GM23338 (cell line): ENCODE measurements around the gene SOD2. TPM values are rescaled to one million over a fixed set of nuclear protein-coding genes. Genes with fewer than 3 reads are reported as not detected.

ENCODE experiments used
- ATAC-seq: fragments of 200-7000 bp; cut with Tn5 transposase; 3 replicates; pipeline ENCODE4 v1.9.1; 2020
- DNase-seq: peaks from one replicate; pipeline ENCODE4 v3.0.0-alpha.2; 2015; ENCODE audit warnings: low spot score
- H2AFZ ChIP-seq: fragments of 200-600 bp; sonication (generic); 2 replicates; pipeline ENCODE4 v1.8.0; 2016; ENCODE audit warnings: antibody characterized with exemption, mild to moderate bottlenecking, moderate library complexity
- H3F3A ChIP-seq: fragments of 200-600 bp; sonication (generic); replicated peaks from 2 replicates; pipeline ENCODE4 v1.8.0; 2017; ENCODE audit warnings: antibody characterized with exemption, mixed run types, low read depth
- H3K27ac ChIP-seq: fragments of 200-600 bp; sonication (generic); 2 replicates; pipeline ENCODE4 v1.6.1; 2016; ENCODE audit warnings: low read depth
- H3K27me3 ChIP-seq: fragments of 200-600 bp; sonication (generic); 2 replicates; pipeline ENCODE4 v1.8.0; 2016; ENCODE audit warnings: mild to moderate bottlenecking, mixed run types, moderate library complexity; ENCODE audit not compliant: insufficient read depth
- H3K36me3 ChIP-seq: fragments of 200-600 bp; sonication (generic); 2 replicates; pipeline ENCODE4 v1.8.0; 2016; ENCODE audit warnings: mild to moderate bottlenecking; ENCODE audit not compliant: insufficient read depth
- H3K4me1 ChIP-seq: fragments of 200-600 bp; sonication (generic); 2 replicates; pipeline ENCODE4 v1.8.0; 2016; ENCODE audit warnings: mild to moderate bottlenecking, moderate library complexity; ENCODE audit not compliant: insufficient read depth
- H3K4me2 ChIP-seq: fragments of 200-600 bp; sonication (generic); 2 replicates; pipeline ENCODE4 v1.7.1; 2017; ENCODE audit warnings: mixed run types
- H3K4me3 ChIP-seq: fragments of 200-600 bp; sonication (generic); 2 replicates; pipeline ENCODE4 v1.6.1; 2016; ENCODE audit warnings: mixed run types
- H3K79me2 ChIP-seq: fragments of 200-600 bp; sonication (generic); replicated peaks from 2 replicates; pipeline ENCODE4 v1.8.0; 2017; ENCODE audit warnings: mild to moderate bottlenecking; ENCODE audit not compliant: insufficient read depth
- H3K9me2 ChIP-seq: fragments of 200-600 bp; sonication (generic); 2 replicates; pipeline ENCODE4 v1.8.0; 2017; ENCODE audit not compliant: insufficient read depth
- H4K20me1 ChIP-seq: fragments of 200-600 bp; sonication (generic); replicated peaks from 2 replicates; pipeline ENCODE4 v1.8.0; 2017; ENCODE audit warnings: mild to moderate bottlenecking; ENCODE audit not compliant: insufficient read depth
- H3K27ac Mint-ChIP-seq: 2 replicates; pipeline ENCODE4 v1.8.0; 2020; ENCODE audit warnings: inconsistent platforms, mild to moderate bottlenecking, moderate library complexity, mixed read lengths
- H3K27me3 Mint-ChIP-seq: 3 replicates; pipeline ENCODE4 v1.8.0; 2022; ENCODE audit warnings: low read depth, mild to moderate bottlenecking, moderate library complexity, mixed read lengths, inconsistent platforms; ENCODE audit not compliant: insufficient read depth, poor library complexity
- H3K36me3 Mint-ChIP-seq: 3 replicates; pipeline ENCODE4 v1.8.0; 2021; ENCODE audit warnings: low read depth, mild to moderate bottlenecking, inconsistent platforms, moderate library complexity, mixed read lengths
- H3K4me1 Mint-ChIP-seq: 3 replicates; pipeline ENCODE4 v1.8.0; 2020; ENCODE audit warnings: mild to moderate bottlenecking, inconsistent platforms, mixed read lengths
- H3K4me3 Mint-ChIP-seq: 3 replicates; pipeline ENCODE4 v1.8.0; 2021; ENCODE audit warnings: moderate library complexity, mild to moderate bottlenecking, inconsistent platforms, mixed read lengths
- H3K9me3 Mint-ChIP-seq: 3 replicates; pipeline ENCODE4 v1.8.0; 2020; ENCODE audit warnings: moderate library complexity, mild to moderate bottlenecking, inconsistent platforms, mixed read lengths
- CREB1 ChIP-seq: fragments of 250-450 bp; sonication (Bioruptor Pico); IDR thresholded peaks from 2 replicates; pipeline ENCODE4 v1.5.0; 2020; ENCODE audit warnings: low read depth, mild to moderate bottlenecking, moderate library complexity
- CTCF ChIP-seq, 2 experiments: fragments of 200-600 bp in 1 of 2; sonication (generic) in 1 of 2; conservative IDR thresholded peaks; 2 replicates each; pipeline versions ENCODE4 v1.5.1 to v1.6.1; 2016 to 2017; ENCODE audit warnings: antibody characterized with exemption in 2 of 2, low read depth in 2 of 2, mild to moderate bottlenecking in 2 of 2, moderate library complexity in 1 of 2
- EZH2 ChIP-seq: fragments of 200-600 bp; sonication (generic); IDR thresholded peaks from one replicate; pipeline ENCODE4 v1.8.0; 2017; ENCODE audit warnings: antibody characterized with exemption, mild to moderate bottlenecking, low read depth; ENCODE audit not compliant: unreplicated experiment
- EZH2phosphoT487 ChIP-seq: fragments of 200-600 bp; sonication (generic); IDR thresholded peaks from one replicate; pipeline ENCODE4 v1.8.1; 2018; ENCODE audit warnings: antibody characterized with exemption; ENCODE audit not compliant: unreplicated experiment
- JUNB ChIP-seq: IDR thresholded peaks from one replicate; pipeline ENCODE4 v1.6.1; 2016; ENCODE audit warnings: antibody characterized with exemption; ENCODE audit not compliant: unreplicated experiment
- NANOG ChIP-seq: IDR thresholded peaks from 2 replicates; pipeline ENCODE4 v1.6.1; 2016; ENCODE audit warnings: antibody characterized with exemption, borderline replicate concordance
- POLR2AphosphoS5 ChIP-seq: IDR thresholded peaks from 2 replicates; pipeline ENCODE4 v1.6.1; 2016; ENCODE audit warnings: antibody characterized with exemption, low read depth
- STAT1 ChIP-seq: IDR thresholded peaks from one replicate; pipeline ENCODE4 v1.6.1; 2016; ENCODE audit warnings: antibody characterized with exemption; ENCODE audit not compliant: unreplicated experiment
- ZNF114 ChIP-seq: fragments of 250-450 bp; sonication (Bioruptor Pico); IDR thresholded peaks from 2 replicates; pipeline ENCODE4 v1.5.0; 2020; ENCODE audit warnings: mild to moderate bottlenecking, moderate library complexity
- ZNF331 ChIP-seq: fragments of 250-450 bp; sonication (Bioruptor Pico); IDR thresholded peaks from 2 replicates; pipeline ENCODE4 v1.5.0; 2020; ENCODE audit warnings: low read depth, mild to moderate bottlenecking, moderate library complexity
- polyA plus RNA-seq: library from polyadenylated mRNA; unstranded; fragments of >200 nt; fragmentation: Nextera tagmentation; extraction: Ambion mirVana; gene quantifications from 2 replicates; pipeline ENCODE4 v1.2.1, GENCODE V29; 2016
- total RNA-seq: library from RNA; depleted of rRNA; stranded (reverse); fragments of >200 nt; shearing (Covaris generic); gene quantifications from 2 replicates; pipeline ENCODE4 v1.2.3, GENCODE V29; 2014
- TF ChIP-seq, protein P1 (sequence below): IDR thresholded peaks from one replicate; pipeline ENCODE4 v1.6.1; 2018; ENCODE audit warnings: antibody characterized with exemption; ENCODE audit not compliant: unreplicated experiment
- TF ChIP-seq, protein P2 (sequence below): IDR thresholded peaks from 2 replicates; pipeline ENCODE4 v1.6.1; 2016; ENCODE audit warnings: antibody characterized with exemption

The SOD2 gene
- total and polyA plus RNA-seq, 2 experiments from 2014 or later: 44.1 to 73.0 TPM

- TF ChIP-seq ZNF331 (no peak), ZNF114 (CRISPR knock-in tag) (no peak), NANOG (no peak), POLR2AphosphoS5 (no peak), CREB1 (CRISPR knock-in tag) (no peak), STAT1 (no peak), EZH2phosphoT487 (no peak), CTCF (conservative IDR thresholded peaks at IDR 0.05; ENCODE audit: low read depth in 2 of 2) (no peak), EZH2 (no peak)
- TF ChIP-seq, protein P1, sequence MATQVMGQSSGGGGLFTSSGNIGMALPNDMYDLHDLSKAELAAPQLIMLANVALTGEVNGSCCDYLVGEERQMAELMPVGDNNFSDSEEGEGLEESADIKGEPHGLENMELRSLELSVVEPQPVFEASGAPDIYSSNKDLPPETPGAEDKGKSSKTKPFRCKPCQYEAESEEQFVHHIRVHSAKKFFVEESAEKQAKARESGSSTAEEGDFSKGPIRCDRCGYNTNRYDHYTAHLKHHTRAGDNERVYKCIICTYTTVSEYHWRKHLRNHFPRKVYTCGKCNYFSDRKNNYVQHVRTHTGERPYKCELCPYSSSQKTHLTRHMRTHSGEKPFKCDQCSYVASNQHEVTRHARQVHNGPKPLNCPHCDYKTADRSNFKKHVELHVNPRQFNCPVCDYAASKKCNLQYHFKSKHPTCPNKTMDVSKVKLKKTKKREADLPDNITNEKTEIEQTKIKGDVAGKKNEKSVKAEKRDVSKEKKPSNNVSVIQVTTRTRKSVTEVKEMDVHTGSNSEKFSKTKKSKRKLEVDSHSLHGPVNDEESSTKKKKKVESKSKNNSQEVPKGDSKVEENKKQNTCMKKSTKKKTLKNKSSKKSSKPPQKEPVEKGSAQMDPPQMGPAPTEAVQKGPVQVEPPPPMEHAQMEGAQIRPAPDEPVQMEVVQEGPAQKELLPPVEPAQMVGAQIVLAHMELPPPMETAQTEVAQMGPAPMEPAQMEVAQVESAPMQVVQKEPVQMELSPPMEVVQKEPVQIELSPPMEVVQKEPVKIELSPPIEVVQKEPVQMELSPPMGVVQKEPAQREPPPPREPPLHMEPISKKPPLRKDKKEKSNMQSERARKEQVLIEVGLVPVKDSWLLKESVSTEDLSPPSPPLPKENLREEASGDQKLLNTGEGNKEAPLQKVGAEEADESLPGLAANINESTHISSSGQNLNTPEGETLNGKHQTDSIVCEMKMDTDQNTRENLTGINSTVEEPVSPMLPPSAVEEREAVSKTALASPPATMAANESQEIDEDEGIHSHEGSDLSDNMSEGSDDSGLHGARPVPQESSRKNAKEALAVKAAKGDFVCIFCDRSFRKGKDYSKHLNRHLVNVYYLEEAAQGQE: no peak
Measured at GRCh38 chr6:159715166-159715565, 22.1 kb upstream of the SOD2 start (continued).

DNA sequence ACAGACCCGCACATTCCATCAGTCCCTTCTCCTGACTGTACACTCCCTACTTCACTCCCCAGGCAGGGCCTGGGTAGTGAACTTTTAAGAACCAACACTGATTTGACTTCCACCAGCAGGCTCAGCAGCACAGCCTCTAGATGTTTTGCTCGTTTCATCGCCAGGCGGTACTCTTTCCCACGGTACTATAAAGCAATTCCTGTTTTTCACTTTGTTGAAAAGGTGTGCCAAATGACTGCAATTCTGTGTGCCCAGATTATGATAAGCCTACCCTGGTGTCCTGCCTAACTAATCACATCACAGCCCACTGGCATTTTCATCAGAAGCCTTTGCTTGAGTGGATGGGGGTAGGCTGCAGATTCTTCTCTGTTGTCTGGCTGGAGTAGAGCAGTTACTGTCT, 21.4 kb upstream of the SOD2 start:
- Mint-ChIP-seq H3K4me1 (no peaks in the 10 kb centered on the region), H3K9me3 (peaks cover 5% of the 10 kb centered on the region; the same call in 2 of the 3 replicates), H3K36me3 (no peaks in the 10 kb centered on the region; the same call in 2 of the 3 replicates), H3K27ac (no peak overlapping the region), H3K4me3 (no peak overlapping the region), H3K27me3 (peaks cover 3% of the 10 kb centered on the region)
- H3K79me2 ChIP-seq: 0 out of 2 replicates have a peak, but pooled peaks cover 6% of the 10 kb centered on the region
- DNase-seq: no peak
- no peaks in the 10 kb centered on the region for H3K4me1 ChIP-seq
- no peaks in the 10 kb centered on the region for H3K36me3 ChIP-seq
- ATAC-seq: no peak
- H3K27ac ChIP-seq: no peak overlapping the region
- H3K4me3 ChIP-seq: no peak overlapping the region
- no peaks in the 10 kb centered on the region for H4K20me1 ChIP-seq
- no peak overlapping the region for H3K4me2 ChIP-seq
- no peaks in the 10 kb centered on the region for H3F3A ChIP-seq
- no peak overlapping the region for H2AFZ ChIP-seq
- no peaks in the 10 kb centered on the region for H3K9me2 ChIP-seq
- TF ChIP-seq STAT1 (no peak), ZNF331 (no peak), CREB1 (CRISPR knock-in tag) (no peak), JUNB (no peak), CTCF (conservative IDR thresholded peaks at IDR 0.05; ENCODE audit: low read depth in 2 of 2) (no peak), EZH2 (no peak), POLR2AphosphoS5 (no peak), EZH2phosphoT487 (no peak), ZNF114 (CRISPR knock-in tag) (no peak), NANOG (no peak)
- TF ChIP-seq, protein P1: no peak
- TF ChIP-seq, protein P2, sequence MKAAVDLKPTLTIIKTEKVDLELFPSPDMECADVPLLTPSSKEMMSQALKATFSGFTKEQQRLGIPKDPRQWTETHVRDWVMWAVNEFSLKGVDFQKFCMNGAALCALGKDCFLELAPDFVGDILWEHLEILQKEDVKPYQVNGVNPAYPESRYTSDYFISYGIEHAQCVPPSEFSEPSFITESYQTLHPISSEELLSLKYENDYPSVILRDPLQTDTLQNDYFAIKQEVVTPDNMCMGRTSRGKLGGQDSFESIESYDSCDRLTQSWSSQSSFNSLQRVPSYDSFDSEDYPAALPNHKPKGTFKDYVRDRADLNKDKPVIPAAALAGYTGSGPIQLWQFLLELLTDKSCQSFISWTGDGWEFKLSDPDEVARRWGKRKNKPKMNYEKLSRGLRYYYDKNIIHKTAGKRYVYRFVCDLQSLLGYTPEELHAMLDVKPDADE: no peak
- H3K27me3 ChIP-seq: no peaks in the 10 kb centered on the region
